ENCODE data around the gene KCNQ1.

- TF ChIP-seq EP300 (IDR thresholded peaks at IDR 0.05; ENCODE audit: low read depth in 2 of 2, low read length in 2 of 2) (no peak), EP300 (CRISPR knock-in tag; IDR thresholded peaks at IDR 0.05; ENCODE audit: borderline replicate concordance) (no peak), NONO (IDR thresholded peaks at IDR 0.05) (no peak), NONO (CRISPR knock-in tag; conservative IDR thresholded peaks at IDR 0.05) (no peak), ARID3A (IDR thresholded peaks at IDR 0.05; ENCODE audit: low read depth, low read length) (no peak), SRF (IDR thresholded peaks at IDR 0.05; ENCODE audit: low read depth, low read length) (no peak), SAFB2 (CRISPR knock-in tag; IDR thresholded peaks at IDR 0.05; ENCODE audit: borderline replicate concordance, low read depth) (no peak), ZBTB7A (CRISPR knock-in tag; IDR thresholded peaks at IDR 0.05) (no peak), ZNF605 (CRISPR knock-in tag; IDR thresholded peaks at IDR 0.05) (no peak), FOXK1 (CRISPR knock-in tag; IDR thresholded peaks at IDR 0.05; ENCODE audit: borderline replicate concordance, low read depth) (no peak), PCBP1 (IDR thresholded peaks at IDR 0.05; ENCODE audit: borderline replicate concordance, low read depth, low read length) (no peak), BRF2 (CRISPR knock-in tag; IDR thresholded peaks at IDR 0.05) (no peak)
These were observed 239.8 kb downstream of the KCNQ1 start for GRCh38 chr11:2684581-2684980.

Data from HepG2 (cell line).